TTC549 (cell line): ENCODE measurements around the gene SDF4.
"Not testable (repeated sequence)": the region's sequence is repeated elsewhere in the genome, so short reads cannot be mapped to it uniquely, and the experiment has no call there.

ENCODE experiments used
- FAIRE-seq: peaks from 2 replicates; lab custom pipeline; 2012; peaks lifted over from hg19 to GRCh38; lab: Jason Lieb, UNC

The SDF4 gene

GRCh38 chr1:1259540-1259939 lies 27.7 kb upstream of the SDF4 start:
- FAIRE-seq, result no peak

- no peak for FAIRE-seq
These were observed 27.3 kb upstream of the SDF4 start for GRCh38 chr1:1259119-1259488.

- no peak for FAIRE-seq
These were observed 25.4 kb upstream of the SDF4 start for GRCh38 chr1:1256956-1257871.

- FAIRE-seq, result no peak
These were observed 23.8 kb upstream of the SDF4 start for GRCh38 chr1:1255611-1256010.

DNA sequence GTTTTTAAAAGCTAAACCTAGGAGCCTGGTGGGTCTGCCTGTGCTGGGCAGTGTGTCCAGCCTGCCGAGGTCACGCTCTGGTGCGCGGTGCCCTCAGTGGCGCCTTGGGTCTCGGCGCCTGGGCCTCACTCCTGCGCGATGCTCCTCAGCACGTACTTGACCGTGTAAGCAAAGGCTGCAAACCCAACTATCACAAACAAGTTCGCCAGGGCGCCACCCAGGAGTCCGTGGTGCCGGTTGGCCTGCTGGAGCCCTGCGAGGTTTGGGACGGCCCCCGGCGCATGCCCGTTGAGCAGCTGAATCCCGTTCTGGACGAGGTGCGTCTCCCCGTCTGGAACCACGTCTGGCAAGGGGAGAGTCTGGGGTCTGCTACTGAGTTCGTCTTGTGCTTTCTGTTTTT lies 23.3 kb upstream of the SDF4 start:
- no peak for FAIRE-seq

GRCh38 chr1:1254667-1254998 lies 22.8 kb upstream of the SDF4 start:
- no peak for FAIRE-seq

DNA sequence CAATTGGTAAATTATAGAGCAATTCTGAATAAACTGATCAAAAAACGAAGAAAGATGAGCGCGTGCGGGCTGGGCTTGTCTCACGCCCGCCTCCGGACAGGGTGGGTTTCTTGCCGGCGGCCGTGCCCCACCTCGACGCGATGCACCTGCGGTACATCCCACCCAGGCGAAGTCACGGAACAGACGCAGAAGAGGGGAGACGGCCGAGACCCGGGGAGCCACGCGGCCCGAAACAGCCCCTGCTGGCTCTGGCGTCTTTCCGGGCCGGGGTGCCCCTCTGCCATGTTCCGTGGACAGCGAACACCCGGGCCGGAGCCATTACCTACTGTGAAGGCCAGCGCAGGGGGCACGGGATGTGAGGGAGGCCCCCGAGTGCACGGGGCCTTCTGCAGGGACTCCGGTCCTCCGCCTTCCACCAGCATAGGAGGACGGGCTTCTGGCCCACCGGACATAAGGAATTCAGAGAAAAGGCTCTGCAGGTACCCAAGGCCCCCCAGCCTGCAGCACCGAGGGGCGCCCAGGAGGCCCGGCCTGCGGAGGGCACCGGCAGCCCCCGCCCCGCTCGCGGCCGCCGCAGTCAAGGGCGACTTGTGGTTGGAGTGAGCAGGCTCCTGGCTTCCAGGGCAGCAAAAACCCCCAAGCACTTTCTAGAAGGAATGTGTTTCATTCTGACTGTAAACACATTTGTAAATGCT lies 22.3 kb upstream of the SDF4 start:
- no peak for FAIRE-seq

- no peak for FAIRE-seq
These were observed 21.5 kb upstream of the SDF4 start for GRCh38 chr1:1253314-1253713.

DNA sequence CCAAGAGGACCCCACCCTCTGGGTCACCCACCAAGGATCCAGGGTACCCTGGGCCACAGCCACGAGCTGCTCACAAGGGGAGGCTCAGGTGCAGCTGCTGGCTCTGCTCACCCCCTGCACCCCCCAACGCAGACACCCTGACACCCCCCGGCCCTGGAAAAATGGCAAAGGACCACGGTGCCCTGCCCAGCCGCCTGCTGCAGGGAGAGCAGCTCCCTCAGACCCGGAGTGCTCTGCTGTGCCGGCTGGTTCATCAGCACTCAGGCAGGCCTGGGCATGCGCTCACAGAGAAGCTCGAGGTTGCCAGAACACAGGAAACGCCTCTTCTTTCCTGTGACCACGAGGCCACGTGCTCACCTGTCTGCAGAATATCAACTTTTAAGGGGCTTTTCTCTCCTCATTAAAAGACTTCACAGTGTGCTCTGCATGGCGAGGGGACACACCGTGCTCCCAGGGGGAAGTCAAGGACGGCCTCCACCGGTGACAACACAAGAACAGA lies 19.0 kb upstream of the SDF4 start:
- FAIRE-seq, result no peak

- FAIRE-seq, result not testable (repeated sequence)
These were observed 16.5 kb upstream of the SDF4 start for GRCh38 chr1:1248009-1248913.

DNA sequence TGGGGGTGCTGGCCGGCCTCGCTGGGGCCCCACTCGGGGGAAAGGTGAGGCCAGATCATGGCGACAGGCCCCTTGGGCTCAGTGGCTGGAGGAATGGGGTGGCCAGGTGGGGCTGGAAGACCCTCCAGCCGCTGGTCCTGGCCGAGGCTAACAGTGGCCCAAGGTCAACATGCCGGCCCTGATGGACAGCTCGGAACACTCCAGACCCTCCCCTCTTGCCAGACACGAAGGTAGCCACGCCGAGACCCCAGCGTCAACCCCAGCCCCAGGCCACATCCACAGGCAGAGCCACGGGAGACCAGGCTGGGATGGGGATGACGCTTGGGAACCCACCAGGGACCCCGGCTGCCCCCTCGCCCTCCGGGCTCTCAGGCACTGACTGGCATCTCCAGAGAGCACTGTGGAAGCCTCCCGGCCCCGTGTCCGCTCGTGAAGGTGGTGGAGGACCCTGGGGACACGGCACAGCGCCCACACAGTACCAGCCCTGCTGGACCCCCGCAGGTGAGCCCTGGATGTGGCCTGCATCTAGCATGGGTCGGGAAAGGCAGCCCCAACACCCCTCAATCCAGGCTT lies 15.6 kb upstream of the SDF4 start:
- FAIRE-seq, result no peak

DNA sequence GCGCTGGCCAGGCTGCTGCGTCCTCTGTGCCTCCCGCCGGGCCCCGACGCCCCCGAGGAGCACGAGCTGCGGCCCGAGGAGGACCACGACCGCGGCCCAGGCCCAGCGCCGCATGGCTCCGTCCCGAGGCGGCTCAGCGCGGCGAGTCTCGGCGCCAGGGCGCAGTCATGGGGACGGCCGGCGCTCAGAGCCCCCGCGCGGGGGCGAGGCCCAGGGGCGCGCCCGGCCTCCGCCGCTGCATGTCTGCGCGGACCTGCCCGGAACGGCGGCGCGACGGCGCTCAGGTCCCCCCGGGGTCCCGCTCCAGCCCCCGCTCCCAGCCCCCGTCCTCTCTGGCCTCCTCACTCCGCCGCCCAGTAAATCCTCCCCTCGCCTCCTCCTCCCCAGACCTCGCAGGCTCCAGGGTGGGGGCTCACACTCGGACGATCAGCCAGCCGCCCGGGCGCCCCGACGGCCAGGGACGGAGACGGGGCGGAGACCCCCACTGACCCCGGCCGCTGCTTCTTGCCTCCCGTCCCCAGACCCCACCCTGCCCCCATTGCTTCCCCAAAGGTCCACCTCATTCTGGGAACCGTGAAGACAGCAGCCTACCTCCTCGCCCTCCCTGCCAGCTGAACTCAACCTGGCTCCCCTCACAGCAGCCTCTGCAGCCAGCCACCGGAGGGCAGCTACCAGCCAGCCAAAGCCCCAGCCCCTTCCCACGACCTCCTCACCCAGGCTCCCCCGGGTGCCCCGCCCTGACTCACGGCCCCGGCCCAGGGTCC lies 15.0 kb upstream of the SDF4 start, which contains the start of gene C1QTNF12:
C1QTNF12 (minus strand) TSS at position 146 of the 764 bp plus-strand sequence; CDS start at position 114, 32 bp downstream.
- no peak for FAIRE-seq

GRCh38 chr1:1245817-1246576 lies 14.2 kb upstream of the SDF4 start:
- FAIRE-seq, result no peak

- FAIRE-seq, result no peak
These were observed 13.5 kb upstream of the SDF4 start for GRCh38 chr1:1245178-1245816.

DNA sequence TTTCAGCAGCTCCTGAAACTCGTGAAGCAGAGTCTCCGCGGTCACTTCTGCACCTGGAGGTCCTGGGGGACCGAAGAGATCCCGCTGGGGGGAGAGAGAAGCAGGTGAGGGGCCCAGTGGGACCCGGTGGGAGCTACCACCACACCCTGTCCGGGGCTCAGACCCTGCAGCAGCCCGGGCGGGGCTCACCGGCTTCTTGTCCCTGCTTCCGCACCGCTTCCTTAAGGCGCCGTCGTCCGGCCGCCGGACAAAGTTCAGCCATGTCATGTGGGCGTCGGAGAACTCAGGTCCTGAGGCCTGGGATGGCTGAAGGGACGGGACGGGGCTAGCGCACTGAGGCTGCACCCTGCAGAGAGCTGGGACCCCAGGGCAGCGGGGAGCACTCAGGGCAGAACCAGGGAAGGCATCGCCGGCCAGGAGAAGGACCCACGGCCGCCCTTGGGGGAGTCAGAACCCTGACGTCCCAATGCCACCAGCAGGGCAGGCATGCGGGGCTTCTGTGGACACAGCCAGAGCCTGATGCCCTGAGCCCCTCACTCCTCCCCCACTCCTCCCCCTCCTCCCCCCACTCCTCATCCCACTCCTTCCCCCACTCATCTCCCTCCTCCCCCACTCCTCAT lies 12.5 kb upstream of the SDF4 start:
- no peak for FAIRE-seq

GRCh38 chr1:1243807-1244191 lies 12.0 kb upstream of the SDF4 start:
- no peak for FAIRE-seq

DNA sequence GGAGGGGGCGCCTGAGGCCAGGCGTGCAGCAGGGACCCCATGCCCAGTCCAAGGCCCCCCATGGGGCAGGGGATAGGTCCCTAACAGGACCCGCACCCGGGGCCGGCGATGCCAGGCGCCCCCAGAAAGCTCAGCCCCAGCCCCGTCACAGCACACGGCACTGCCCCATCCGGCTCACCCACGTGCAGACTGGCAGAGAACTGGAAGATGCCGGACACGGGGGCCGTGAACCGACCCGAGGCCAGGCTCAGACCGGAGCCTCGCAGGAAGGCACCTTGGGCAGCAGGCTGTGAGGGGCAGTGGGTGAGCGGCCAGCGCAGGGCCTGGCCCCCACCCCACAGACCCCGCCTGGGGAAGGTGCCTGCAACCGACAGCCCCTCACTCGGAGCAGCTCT lies 11.5 kb upstream of the SDF4 start:
- no peak for FAIRE-seq

GRCh38 chr1:1242461-1243265 lies 10.9 kb upstream of the SDF4 start:
- FAIRE-seq, result no peak
